ENCODE data around the gene UPK3A.

Gene UPK3A

DNA sequence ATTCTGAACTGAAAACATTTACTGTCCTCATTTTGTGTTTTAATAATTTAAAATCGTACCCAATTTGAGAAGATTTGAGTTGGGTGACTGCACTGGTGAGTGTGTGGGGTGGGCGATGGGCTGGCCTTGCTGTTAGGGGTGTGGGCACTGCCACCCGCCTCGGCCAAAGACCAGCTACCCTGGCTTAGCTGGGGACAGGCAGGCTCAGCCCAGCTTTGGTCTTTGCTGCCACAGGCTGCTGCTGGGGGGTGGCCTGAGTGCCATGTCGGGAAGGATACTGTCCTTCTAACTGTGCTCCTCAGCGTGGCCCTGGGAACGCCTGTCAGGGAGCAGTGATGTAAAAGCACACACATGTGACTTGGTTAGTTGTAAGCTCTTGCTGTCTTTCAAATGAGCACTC lies 47.3 kb downstream of the UPK3A start:
- DNase-seq = no peak

GRCh38 chr22:45334068-45334467 lies 49.3 kb downstream of the UPK3A start:
- DNase-seq = no peak

DNA sequence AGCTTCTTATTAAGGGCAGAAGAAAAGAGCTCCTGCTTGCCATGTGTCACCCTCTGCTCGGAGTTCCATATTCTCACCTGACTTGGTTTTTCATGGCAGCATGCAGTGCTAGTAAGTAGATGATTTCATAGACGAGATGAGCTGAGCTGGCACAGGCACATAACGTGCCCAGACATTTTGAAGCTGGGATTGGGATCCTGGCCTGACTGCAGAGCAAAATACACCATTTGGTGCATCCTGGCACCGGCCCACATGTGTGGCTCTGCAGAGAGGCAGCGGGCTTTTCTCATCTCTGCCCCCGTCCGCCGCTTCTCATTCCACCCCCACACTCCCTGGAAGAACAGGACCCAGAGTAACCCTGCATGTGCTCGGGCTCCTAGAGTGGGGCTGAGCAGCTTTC lies 49.8 kb downstream of the UPK3A start:
- no peak for DNase-seq

GRCh38 chr22:45335021-45335818 lies 50.5 kb downstream of the UPK3A start:
- no peak for DNase-seq

DNA sequence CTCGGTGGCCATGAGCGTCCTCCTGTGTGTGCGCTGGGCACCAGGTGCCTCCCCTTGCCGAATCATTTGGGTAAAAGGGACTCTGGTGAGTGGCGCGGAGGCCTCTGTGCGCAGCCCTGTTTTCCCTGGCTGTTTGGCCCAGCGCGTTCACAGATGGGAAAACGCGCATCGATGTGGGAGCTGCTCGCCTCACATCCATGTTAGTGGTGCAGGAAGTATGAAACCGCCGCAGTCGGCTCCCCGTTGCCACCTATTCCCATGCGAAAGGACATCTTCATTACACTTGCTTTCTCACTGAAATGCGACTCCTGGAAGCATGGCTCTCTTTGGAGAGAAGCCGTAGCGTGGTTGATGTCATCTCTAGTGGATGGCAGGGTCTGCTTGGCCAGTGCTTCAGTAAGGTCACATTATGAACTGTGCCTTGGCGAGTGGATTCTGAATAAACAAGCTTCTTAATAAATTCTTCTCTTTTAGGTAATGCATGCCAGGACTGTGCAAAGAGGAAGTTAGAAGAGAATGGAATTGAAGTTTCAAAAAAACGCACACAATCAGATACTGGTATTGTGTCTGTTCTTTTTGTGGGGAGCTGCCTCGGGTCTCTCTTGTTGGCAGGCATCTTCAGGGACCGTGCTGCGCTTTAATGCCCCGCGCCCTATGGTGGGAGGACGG lies 51.2 kb downstream of the UPK3A start:
- no peak for DNase-seq

- no peak for DNase-seq
Observed at GRCh38 chr22:45336971-45337431, 52.3 kb downstream of the UPK3A start.

DNA sequence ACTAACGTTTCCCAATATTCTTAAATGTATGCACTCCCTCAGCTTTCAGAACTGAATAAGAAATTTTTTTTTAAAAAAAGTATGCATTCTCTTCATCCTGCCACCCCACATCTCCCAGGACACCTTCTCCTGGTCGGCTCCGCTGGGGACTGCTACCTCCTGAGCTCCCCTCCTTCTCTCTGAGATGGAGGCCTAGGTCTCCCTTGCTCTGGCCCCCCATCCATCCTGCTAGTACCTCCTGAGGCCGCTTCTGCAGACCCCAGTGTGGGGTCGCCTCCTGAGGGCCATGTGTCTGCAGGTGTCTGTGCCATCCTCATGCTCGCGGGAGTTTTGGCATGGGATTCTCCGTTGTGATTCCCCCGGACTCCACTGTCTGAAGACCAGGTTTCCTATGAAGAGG lies 52.8 kb downstream of the UPK3A start:
- no peak for DNase-seq

- DNase-seq = no peak
Observed at GRCh38 chr22:45338795-45339194, 54.0 kb downstream of the UPK3A start.

DNA sequence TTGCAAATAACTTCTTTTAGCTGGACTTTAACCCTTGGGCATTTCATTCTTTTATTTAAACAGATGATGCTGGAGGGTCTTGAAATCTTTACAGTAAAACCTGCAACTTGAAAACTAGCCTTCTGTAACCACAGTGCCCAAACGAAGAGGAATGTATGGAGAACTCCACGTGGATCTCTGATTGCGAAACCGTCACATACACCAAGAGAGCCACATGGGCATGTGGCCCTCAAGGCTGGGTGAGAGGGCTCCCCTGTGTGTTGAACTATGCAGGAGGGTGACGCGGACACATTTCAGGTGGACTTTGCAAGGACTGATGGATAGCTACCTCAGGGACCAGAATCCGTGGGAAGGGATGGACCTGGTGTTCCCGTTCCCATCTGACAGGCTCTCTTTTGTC lies 55.6 kb downstream of the UPK3A start:
- DNase-seq = no peak

DNA sequence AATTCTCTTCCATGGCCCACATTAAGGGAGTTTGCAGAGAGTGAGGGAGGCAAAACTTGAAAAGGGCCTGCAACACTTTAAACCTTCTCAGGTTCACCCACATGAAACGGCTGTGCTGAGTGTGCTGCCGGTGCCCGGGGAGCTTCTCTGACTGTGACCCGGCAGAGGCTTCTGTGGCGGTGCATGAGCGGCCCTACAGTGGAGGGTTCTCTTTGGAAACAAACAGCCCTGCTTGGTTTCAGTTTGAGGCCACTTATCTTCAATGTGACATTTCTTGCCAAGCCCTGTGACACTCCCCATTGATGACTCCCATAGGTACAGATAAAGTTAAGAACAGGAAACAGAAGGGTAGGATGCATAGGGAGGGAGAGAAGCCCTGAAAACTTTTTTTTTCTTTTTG lies 56.7 kb downstream of the UPK3A start:
- DNase-seq = no peak

DNA sequence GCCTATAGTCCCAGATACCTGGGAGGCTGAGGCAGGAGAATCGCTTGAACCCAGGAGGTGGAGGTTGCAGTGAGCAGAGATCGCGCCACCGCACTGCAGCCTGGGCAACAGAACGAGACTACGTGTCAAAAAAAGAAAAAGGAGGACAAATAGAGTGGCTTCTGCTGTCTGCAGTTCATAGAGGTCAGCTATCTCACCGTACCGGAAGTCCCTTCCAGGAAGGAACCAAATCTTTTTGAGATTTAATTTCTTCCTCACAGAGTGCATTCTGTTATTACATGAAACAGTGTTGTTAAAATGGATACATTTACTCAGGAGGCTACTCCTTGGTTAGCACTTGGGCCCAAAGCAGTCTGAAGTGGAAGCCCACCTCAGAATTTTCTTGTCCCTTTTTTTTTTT lies 58.4 kb downstream of the UPK3A start:
- no peak for DNase-seq

DNA sequence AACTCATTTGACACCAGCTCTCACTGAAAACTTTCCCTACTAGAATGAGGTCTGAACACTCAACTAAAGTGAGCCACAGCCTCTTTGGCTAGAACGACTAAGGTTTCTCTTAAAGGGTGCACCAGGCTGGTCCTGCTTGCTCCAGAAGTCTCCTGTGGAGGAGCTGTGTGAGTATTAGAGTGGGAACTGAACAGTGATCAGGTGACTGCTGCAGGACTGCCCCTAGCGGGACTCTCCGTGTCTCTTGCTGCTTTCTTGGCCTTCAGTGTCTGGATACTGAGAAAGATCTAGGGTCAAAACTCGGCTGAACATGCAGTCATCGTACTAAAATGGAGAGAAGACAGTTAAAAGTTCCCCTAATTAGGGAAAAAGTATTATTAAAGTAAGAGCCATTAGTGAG lies 59.6 kb downstream of the UPK3A start:
- no peak for DNase-seq

All from amniotic stem cell (primary cell).